HCT116 (cell line): Measurements from ENCODE around the gene CUBN. TPM values are rescaled to one million over a fixed set of nuclear protein-coding genes. Genes with fewer than 3 reads are reported as not detected.

Experiments
- ATAC-seq: fragments of 200-7000 bp; cut with Tn5 transposase; 2 replicates; pipeline ENCODE4 v1.9.1; 2020; ENCODE audit warnings: mild to moderate bottlenecking, moderate library complexity
- BruUV-seq: library from RNA; stranded (reverse); fragments of 400-500 nt; replicated peaks from 2 replicates; lab custom pipeline; 2021; lab: Mats Ljungman, UMichigan
- CTCF ChIA-PET: fragments of 300-600 bp; sonication (Branson Sonifier 250); formaldehyde crosslinking; loops from one replicate; lab custom pipeline; 2021; ENCODE audit warnings: antibody characterized with exemption; lab: Charles Lee
- POLR2A ChIA-PET: fragments of 300-600, 350-600 bp; sonication (Branson Sonifier 250); formaldehyde crosslinking; loops from one replicate; lab custom pipeline; 2021; ENCODE audit warnings: antibody characterized with exemption; lab: Charles Lee
- RAD21 ChIA-PET, 2 experiments: fragments of 300-600 bp; sonication (Branson Sonifier 250); formaldehyde crosslinking; loops; one replicate each; lab custom pipeline; 2023; ENCODE audit warnings: low total read pairs in 2 of 2; ENCODE audit not compliant: uncharacterized antibody in 2 of 2, unreplicated experiment in 2 of 2, low non-redundant PET in 1 of 2; lab: Charles Lee
- DNase-seq: peaks from one replicate; pipeline ENCODE4 v3.0.0-alpha.2; 2010; ENCODE audit warnings: low read depth, low spot score
- H2AFZ ChIP-seq: fragments of 200-600 bp; shearing (Covaris generic), sonication (generic); 2 replicates; pipeline ENCODE4 v1.6.1; 2017; ENCODE audit warnings: low read depth, mixed run types, mixed read lengths, antibody characterized with exemption, low read length; ENCODE audit not compliant: poor library complexity, severe bottlenecking
- H3K27ac ChIP-seq: 2 replicates; pipeline ENCODE4 v1.5.1; 2012; ENCODE audit warnings: low read depth, low read length
- H3K27me3 ChIP-seq: fragments of 200-600 bp; sonication (generic); 2 replicates; pipeline ENCODE4 v1.6.1; 2016; ENCODE audit warnings: mixed run types, low read length, mixed read lengths; ENCODE audit not compliant: insufficient read depth
- H3K36me3 ChIP-seq, 2 experiments: fragments of 200-500 bp in 1 of 2; fragments of 200-600 bp in 1 of 2; sonication (Bioruptor generic) in 1 of 2; sonication (generic) in 1 of 2; 2 replicates each; pipeline versions ENCODE4 v1.5.1 to v1.6.1; 2014 to 2016; ENCODE audit warnings: low read length in 2 of 2, inconsistent platforms in 1 of 2, mixed read lengths in 1 of 2, mixed run types in 1 of 2; ENCODE audit not compliant: insufficient read depth in 2 of 2, control insufficient read depth in 1 of 2
- H3K4me1 ChIP-seq, 2 experiments: fragments of 200-600 bp in 1 of 2; sonication (generic) in 1 of 2; 2 replicates each; pipeline versions ENCODE4 v1.5.1 to v1.6.1; 2012 to 2017; ENCODE audit warnings: low read length in 2 of 2, inconsistent platforms in 1 of 2, mild to moderate bottlenecking in 1 of 2, mixed read lengths in 1 of 2, mixed run types in 1 of 2, moderate library complexity in 1 of 2; ENCODE audit not compliant: insufficient read depth in 2 of 2, control insufficient read depth in 1 of 2
- H3K4me2 ChIP-seq: fragments of 200-600 bp; sonication (generic); 2 replicates; pipeline ENCODE4 v1.6.1; 2017; ENCODE audit warnings: mixed run types, low read length, mixed read lengths
- H3K4me3 ChIP-seq, 2 experiments: fragments of 200-600 bp in 1 of 2; sonication (generic) in 1 of 2; replicated peaks in 1 of 2; 2 replicates each; pipeline ENCODE4 v1.5.1; 2011 to 2016; ENCODE audit warnings: low read length in 2 of 2, control low read depth in 1 of 2, low read depth in 1 of 2, mild to moderate bottlenecking in 1 of 2, mixed read lengths in 1 of 2, mixed run types in 1 of 2
- H3K79me2 ChIP-seq: fragments of 200-600 bp; sonication (generic); 2 replicates; pipeline ENCODE4 v1.6.1; 2017; ENCODE audit warnings: mild to moderate bottlenecking, mixed run types, low read length, moderate library complexity, mixed read lengths; ENCODE audit not compliant: insufficient read depth
- H3K9ac ChIP-seq: fragments of 200-600 bp; sonication (generic); 2 replicates; pipeline ENCODE4 v1.6.1; 2016; ENCODE audit warnings: low read length, mixed read lengths
- H3K9me2 ChIP-seq: fragments of 200-600 bp; sonication (generic), shearing (Covaris generic); 2 replicates; pipeline ENCODE4 v1.6.1; 2017; ENCODE audit warnings: mixed run types, mild to moderate bottlenecking, moderate library complexity; ENCODE audit not compliant: insufficient read depth
- H3K9me3 ChIP-seq, 2 experiments: fragments of 200-500 bp in 1 of 2; fragments of 200-600 bp in 1 of 2; sonication (Bioruptor generic) in 1 of 2; sonication (generic) in 1 of 2; 2 replicates each; pipeline ENCODE4 v1.6.1; 2014 to 2017; ENCODE audit warnings: low read length in 2 of 2, mixed read lengths in 2 of 2, inconsistent platforms in 1 of 2, low read depth in 1 of 2, mild to moderate bottlenecking in 1 of 2, mixed run types in 1 of 2, moderate library complexity in 1 of 2; ENCODE audit not compliant: control insufficient read depth in 1 of 2, insufficient read depth in 1 of 2
- H4K20me1 ChIP-seq: fragments of 200-600 bp; sonication (generic), shearing (Covaris generic); 2 replicates; pipeline ENCODE4 v1.6.1; 2017; ENCODE audit warnings: mixed run types, mild to moderate bottlenecking, moderate library complexity; ENCODE audit not compliant: insufficient read depth
- CBX3 ChIP-seq: IDR thresholded peaks from 2 replicates; pipeline ENCODE4 v1.6.1; 2012; ENCODE audit warnings: low read depth
- EGR1 ChIP-seq: IDR thresholded peaks from 2 replicates; pipeline ENCODE4 v1.6.1; 2012; ENCODE audit warnings: low read depth
- EZH2 ChIP-seq: fragments of 200-600 bp; sonication (generic); IDR thresholded peaks from 2 replicates; pipeline ENCODE4 v1.6.1; 2017; ENCODE audit warnings: antibody characterized with exemption, mixed run types
- FOSL1 ChIP-seq: IDR thresholded peaks from 2 replicates; pipeline ENCODE4 v1.6.1; 2012; ENCODE audit warnings: low read depth
- POLR2AphosphoS5 ChIP-seq: IDR thresholded peaks from 2 replicates; pipeline ENCODE4 v1.6.1; 2011; ENCODE audit warnings: mild to moderate bottlenecking, low read depth, low read length, moderate library complexity
- RAD21 ChIP-seq: IDR thresholded peaks from 2 replicates; pipeline ENCODE4 v1.6.1; 2012; ENCODE audit warnings: low read depth, mild to moderate bottlenecking
- REST ChIP-seq: IDR thresholded peaks from 2 replicates; pipeline ENCODE4 v1.6.1; 2012; ENCODE audit warnings: low read depth
- SIN3A ChIP-seq: IDR thresholded peaks from 2 replicates; pipeline ENCODE4 v1.6.1; 2012; ENCODE audit warnings: low read depth
- SP1 ChIP-seq: IDR thresholded peaks from 2 replicates; pipeline ENCODE4 v1.6.1; 2012; ENCODE audit warnings: low read depth
- SRF ChIP-seq: IDR thresholded peaks from 2 replicates; pipeline ENCODE4 v1.6.1; 2012; ENCODE audit warnings: low read depth
- YY1 ChIP-seq: IDR thresholded peaks from 2 replicates; pipeline ENCODE4 v1.6.1; 2011; ENCODE audit warnings: low read length, low read depth, moderate library complexity, mild to moderate bottlenecking; ENCODE audit not compliant: insufficient replicate concordance; ENCODE audit errors: extremely low read depth
- ZFX ChIP-seq: fragments of 450-650 bp; IDR thresholded peaks from 2 replicates; pipeline ENCODE4 v1.6.1; 2017
- ZNF274 ChIP-seq: fragments of 200-500 bp; sonication (Bioruptor generic); IDR thresholded peaks from 2 replicates; pipeline ENCODE4 v1.6.1; 2014; ENCODE audit warnings: mild to moderate bottlenecking, low read depth, low read length, inconsistent platforms
- intact Hi-C: fragments of 100-400 bp; cut with micrococcal nuclease; formaldehyde crosslinking; loops from 2 replicates; pipeline ENCODE4 v1.10.0; 2022
- total RNA-seq: library from RNA; stranded (reverse); gene quantifications from one replicate; pipeline ENCODE4 v1.2.1, GENCODE V29; 2021; ENCODE audit not compliant: unreplicated experiment
- TF ChIP-seq, protein P1 (sequence below): IDR thresholded peaks from 2 replicates; pipeline ENCODE4 v1.6.1; 2012

The CUBN gene
- total RNA-seq, 1 experiment from 2014 or later = 1.2 TPM

DNA sequence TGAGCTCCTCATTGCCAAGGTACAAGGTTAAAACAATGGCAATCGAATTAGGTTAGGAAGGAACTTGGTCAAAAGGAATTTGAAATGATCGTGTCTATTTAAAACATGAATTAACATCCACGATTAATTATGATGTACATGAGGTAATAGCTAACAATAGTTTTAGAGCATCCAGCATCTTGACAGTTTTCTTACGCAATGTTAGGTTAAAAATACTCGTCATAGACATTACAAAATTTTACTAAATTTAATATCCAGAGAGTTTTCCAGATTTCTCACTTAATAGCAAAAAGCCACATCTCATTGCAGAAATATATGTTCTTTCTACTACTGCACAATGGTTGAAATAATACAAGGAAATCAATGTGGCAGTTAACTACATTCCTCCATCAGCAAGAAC is 22.6 kb downstream of the CUBN start:
- ChIA-PET CTCF (no interaction called here), RAD21 (no interaction called here), POLR2A (no interaction called here)
- no peak for DNase-seq
- Histone ChIP-seq H3K4me3 (no peak overlapping the region), H3K36me3 (no peaks in the 10 kb centered on the region), H4K20me1 (no peaks in the 10 kb centered on the region), H3K9me2 (no peaks in the 10 kb centered on the region), H3K4me1 (peaks cover 6 to 8% of the 10 kb centered on the region in 2 experiments; a peak in 3 of 4 replicates), H3K79me2 (no peaks in the 10 kb centered on the region), H2AFZ (no peak overlapping the region), H3K9ac (no peak overlapping the region), H3K4me2 (no peak overlapping the region), H3K27ac (no peak overlapping the region), H3K9me3 (no peaks in the 10 kb centered on the region), H3K27me3 (no peaks in the 10 kb centered on the region)
- intact Hi-C loops = no loop called here
- BruUV-seq = no TSS peak
- TF ChIP-seq, protein P1, sequence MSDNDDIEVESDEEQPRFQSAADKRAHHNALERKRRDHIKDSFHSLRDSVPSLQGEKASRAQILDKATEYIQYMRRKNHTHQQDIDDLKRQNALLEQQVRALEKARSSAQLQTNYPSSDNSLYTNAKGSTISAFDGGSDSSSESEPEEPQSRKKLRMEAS = no peak
- TF ChIP-seq SIN3A = no peak
- no peak for TF ChIP-seq YY1
- TF ChIP-seq REST = no peak
- no peak for TF ChIP-seq EZH2
- TF ChIP-seq ZFX = no peak
- ATAC-seq = no peak

- intact Hi-C loops = no loop called here
Measured at GRCh38 chr10:17101910-17102266, 27.7 kb downstream of the CUBN start.

More at GRCh38 chr10:17101910-17102266, 27.7 kb downstream of the CUBN start:
- TF ChIP-seq SIN3A (no peak), CBX3 (no peak), POLR2AphosphoS5 (no peak), SRF (no peak), EGR1 (no peak), YY1 (no peak), EZH2 (no peak), REST (no peak), RAD21 (no peak), FOSL1 (no peak), SP1 (no peak), ZNF274 (no peak)
- TF ChIP-seq, protein P1 = no peak
- H3K4me3 ChIP-seq = no peak overlapping the region
- no peaks in the 10 kb centered on the region for H3K36me3 ChIP-seq
- H4K20me1 ChIP-seq = no peaks in the 10 kb centered on the region
- H3K9me2 ChIP-seq = 0 out of 2 replicates have a peak, but pooled peaks cover 4% of the 10 kb centered on the region
- peaks cover 10 to 18% of the 10 kb centered on the region in 2 experiments for H3K4me1 ChIP-seq
- H3K79me2 ChIP-seq = no peaks in the 10 kb centered on the region
- POLR2A ChIA-PET = no interaction called here
- no peak overlapping the region for H3K27ac ChIP-seq
- no peak overlapping the region for H3K9ac ChIP-seq
- CTCF ChIA-PET = no interaction called here
- no peaks in the 10 kb centered on the region for H3K27me3 ChIP-seq
- RAD21 ChIA-PET = no interaction called here
- no peaks in the 10 kb centered on the region for H3K9me3 ChIP-seq
- peak overlapping the region; percentile 93 for H2AFZ ChIP-seq
- H3K4me2 ChIP-seq = peak overlapping the region; percentile 60; the same call in 1 of the 2 replicates
- no TSS peak for BruUV-seq
- DNase-seq (no peak), ATAC-seq (no peak)
